ENCODE results near the gene SULF2. TPM values are rescaled to one million over a fixed set of nuclear protein-coding genes. Genes with fewer than 3 reads are reported as not detected.

Gene SULF2
- total and polyA plus RNA-seq, 2 of the 13 experiments (the other 11 are each of a cell fraction or from before 2014, with no cell fraction given): 7.2 to 50.9 TPM

- TF ChIP-seq, protein P1, sequence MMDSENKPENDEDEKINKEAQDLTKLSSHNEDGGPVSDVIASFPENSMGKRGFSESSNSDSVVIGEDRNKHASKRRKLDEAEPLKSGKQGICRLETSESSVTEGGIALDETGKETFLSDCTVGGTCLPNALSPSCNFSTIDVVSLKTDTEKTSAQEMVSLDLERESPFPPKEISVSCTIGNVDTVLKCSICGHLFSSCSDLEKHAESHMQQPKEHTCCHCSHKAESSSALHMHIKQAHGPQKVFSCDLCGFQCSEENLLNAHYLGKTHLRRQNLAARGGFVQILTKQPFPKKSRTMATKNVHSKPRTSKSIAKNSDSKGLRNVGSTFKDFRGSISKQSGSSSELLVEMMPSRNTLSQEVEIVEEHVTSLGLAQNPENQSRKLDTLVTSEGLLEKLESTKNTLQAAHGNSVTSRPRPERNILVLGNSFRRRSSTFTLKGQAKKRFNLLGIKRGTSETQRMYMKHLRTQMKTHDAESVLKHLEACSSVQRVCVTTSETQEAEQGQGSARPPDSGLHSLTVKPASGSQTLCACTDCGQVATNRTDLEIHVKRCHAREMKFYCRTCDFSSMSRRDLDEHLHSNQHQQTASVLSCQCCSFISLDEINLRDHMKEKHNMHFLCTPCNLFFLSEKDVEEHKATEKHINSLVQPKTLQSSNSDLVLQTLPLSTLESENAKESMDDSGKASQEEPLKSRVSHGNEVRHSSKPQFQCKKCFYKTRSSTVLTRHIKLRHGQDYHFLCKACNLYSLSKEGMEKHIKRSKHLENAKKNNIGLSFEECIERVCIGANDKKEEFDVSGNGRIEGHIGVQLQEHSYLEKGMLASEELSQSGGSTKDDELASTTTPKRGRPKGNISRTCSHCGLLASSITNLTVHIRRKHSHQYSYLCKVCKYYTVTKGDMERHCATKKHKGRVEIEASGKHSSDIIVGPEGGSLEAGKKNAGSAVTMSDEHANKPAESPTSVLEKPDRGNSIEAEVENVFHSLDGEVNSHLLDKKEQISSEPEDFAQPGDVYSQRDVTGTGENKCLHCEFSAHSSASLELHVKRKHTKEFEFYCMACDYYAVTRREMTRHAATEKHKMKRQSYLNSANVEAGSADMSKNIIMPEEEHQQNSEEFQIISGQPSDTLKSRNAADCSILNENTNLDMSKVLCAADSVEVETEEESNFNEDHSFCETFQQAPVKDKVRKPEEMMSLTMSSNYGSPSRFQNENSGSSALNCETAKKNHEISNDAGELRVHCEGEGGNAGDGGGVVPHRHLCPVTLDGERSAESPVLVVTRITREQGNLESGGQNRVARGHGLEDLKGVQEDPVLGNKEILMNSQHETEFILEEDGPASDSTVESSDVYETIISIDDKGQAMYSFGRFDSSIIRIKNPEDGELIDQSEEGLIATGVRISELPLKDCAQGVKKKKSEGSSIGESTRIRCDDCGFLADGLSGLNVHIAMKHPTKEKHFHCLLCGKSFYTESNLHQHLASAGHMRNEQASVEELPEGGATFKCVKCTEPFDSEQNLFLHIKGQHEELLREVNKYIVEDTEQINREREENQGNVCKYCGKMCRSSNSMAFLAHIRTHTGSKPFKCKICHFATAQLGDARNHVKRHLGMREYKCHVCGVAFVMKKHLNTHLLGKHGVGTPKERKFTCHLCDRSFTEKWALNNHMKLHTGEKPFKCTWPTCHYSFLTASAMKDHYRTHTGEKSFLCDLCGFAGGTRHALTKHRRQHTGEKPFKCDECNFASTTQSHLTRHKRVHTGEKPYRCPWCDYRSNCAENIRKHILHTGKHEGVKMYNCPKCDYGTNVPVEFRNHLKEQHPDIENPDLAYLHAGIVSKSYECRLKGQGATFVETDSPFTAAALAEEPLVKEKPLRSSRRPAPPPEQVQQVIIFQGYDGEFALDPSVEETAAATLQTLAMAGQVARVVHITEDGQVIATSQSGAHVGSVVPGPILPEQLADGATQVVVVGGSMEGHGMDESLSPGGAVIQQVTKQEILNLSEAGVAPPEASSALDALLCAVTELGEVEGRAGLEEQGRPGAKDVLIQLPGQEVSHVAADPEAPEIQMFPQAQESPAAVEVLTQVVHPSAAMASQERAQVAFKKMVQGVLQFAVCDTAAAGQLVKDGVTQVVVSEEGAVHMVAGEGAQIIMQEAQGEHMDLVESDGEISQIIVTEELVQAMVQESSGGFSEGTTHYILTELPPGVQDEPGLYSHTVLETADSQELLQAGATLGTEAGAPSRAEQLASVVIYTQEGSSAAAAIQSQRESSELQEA (CRISPR knock-in tag; IDR thresholded peaks at IDR 0.05; ENCODE audit: not compliant biosample characterization): peak; percentile 29
- TF ChIP-seq CAMTA2 (CRISPR knock-in tag; IDR thresholded peaks at IDR 0.05; ENCODE audit: borderline replicate concordance): no peak
- TF ChIP-seq, protein P2, sequence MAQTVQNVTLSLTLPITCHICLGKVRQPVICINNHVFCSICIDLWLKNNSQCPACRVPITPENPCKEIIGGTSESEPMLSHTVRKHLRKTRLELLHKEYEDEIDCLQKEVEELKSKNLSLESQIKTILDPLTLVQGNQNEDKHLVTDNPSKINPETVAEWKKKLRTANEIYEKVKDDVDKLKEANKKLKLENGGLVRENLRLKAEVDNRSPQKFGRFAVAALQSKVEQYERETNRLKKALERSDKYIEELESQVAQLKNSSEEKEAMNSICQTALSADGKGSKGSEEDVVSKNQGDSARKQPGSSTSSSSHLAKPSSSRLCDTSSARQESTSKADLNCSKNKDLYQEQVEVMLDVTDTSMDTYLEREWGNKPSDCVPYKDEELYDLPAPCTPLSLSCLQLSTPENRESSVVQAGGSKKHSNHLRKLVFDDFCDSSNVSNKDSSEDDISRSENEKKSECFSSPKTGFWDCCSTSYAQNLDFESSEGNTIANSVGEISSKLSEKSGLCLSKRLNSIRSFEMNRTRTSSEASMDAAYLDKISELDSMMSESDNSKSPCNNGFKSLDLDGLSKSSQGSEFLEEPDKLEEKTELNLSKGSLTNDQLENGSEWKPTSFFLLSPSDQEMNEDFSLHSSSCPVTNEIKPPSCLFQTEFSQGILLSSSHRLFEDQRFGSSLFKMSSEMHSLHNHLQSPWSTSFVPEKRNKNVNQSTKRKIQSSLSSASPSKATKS (CRISPR knock-in tag; IDR thresholded peaks at IDR 0.05): 0 out of 2 replicates have a peak, but pooled peaks have one; percentile 60
- TF ChIP-seq GATAD1 (CRISPR knock-in tag; IDR thresholded peaks at IDR 0.05): peak; percentile 74
- no peak for TF ChIP-seq CEBPB (IDR thresholded peaks at IDR 0.05; ENCODE audit: borderline replicate concordance, low read depth, low read length)
- TF ChIP-seq DR1 (CRISPR knock-in tag; IDR thresholded peaks at IDR 0.05): no peak; the same call in 1 of the 2 replicates
- TF ChIP-seq HNF1B (CRISPR knock-in tag; IDR thresholded peaks at IDR 0.05): peak; percentile 20; the same call in 1 of the 2 replicates
- TF ChIP-seq STAT6 (CRISPR knock-in tag; IDR thresholded peaks at IDR 0.05; ENCODE audit: borderline replicate concordance): 0 out of 2 replicates have a peak, but pooled peaks have one; percentile 35
- no peak for TF ChIP-seq PCBP2 (optimal IDR thresholded peaks at IDR 0.05; ENCODE audit: low read depth, low read length, poor library complexity, severe bottlenecking)
- TF ChIP-seq BRD4 (CRISPR knock-in tag; IDR thresholded peaks at IDR 0.05): peak; percentile 33; the same call in 1 of the 2 replicates
Measured at GRCh38 chr20:47725248-47725973, 59.9 kb downstream of the SULF2 start (continued).

Data from HepG2 (cell line).